Measurements from ENCODE around the gene SNAPIN. TPM values are rescaled to one million over a fixed set of nuclear protein-coding genes. Genes with fewer than 3 reads are reported as not detected.
A peak's percentile ranks its signal among the peaks of the same experiment; 100 is the strongest.

The SNAPIN gene
- total and polyA plus RNA-seq, 4 donors: 26.3 to 38.1 (median 33.6) TPM

GRCh38 chr1:153612111-153612754, 46.3 kb upstream of the SNAPIN start:
- 67 to 81% methylated on average over 11 of the region's 11 CpGs for WGBS, 2 donors
- H3K27ac ChIP-seq (ENCODE audit: low read depth in 1 of 2, low read length in 1 of 2): peak overlapping the region; percentile 75 to 87
- H3K4me3 ChIP-seq: peak overlapping the region; percentile 15
- H3K9ac ChIP-seq (ENCODE audit: insufficient read depth in 1 of 2, low read length in 2 of 2): peak overlapping the region; percentile 43 to 95
- no peak for ATAC-seq (ENCODE audit: insufficient read depth, low FRiP score)
- peak in 2 of 3 donors; percentile 38 to 47 for DNase-seq
- no peaks in the 10 kb centered on the region for H3K27me3 ChIP-seq (ENCODE audit: control insufficient read depth in 3 of 3, insufficient read depth in 3 of 3, low read length in 2 of 3)
- H3K4me1 ChIP-seq (ENCODE audit: control insufficient read depth in 5 of 5, insufficient read depth in 5 of 5, low read length in 5 of 5): peaks cover 11 to 63% (median 33%) of the 10 kb centered on the region in 5 donors
- no peak for TF ChIP-seq CTCF (IDR thresholded peaks at IDR 0.05; ENCODE audit: control extremely low read depth, extremely low read depth)
- peaks cover 0 to 6% (median 1%) of the 10 kb centered on the region in 4 donors for H3K36me3 ChIP-seq (ENCODE audit: control insufficient read depth in 4 of 4, insufficient read depth in 4 of 4, low read length in 4 of 4)
- H3K9me3 ChIP-seq (ENCODE audit: control insufficient read depth in 4 of 4, insufficient read depth in 3 of 4, low read length in 3 of 4): no peaks in the 10 kb centered on the region

GRCh38 chr1:153612755-153613331, 45.7 kb upstream of the SNAPIN start, which contains the start of gene S100A16:
TSS of gene S100A16 (minus strand) at chr1:153613137. CDS start at chr1:153608151, 4,986 bp downstream.
- Histone ChIP-seq H3K4me1 (ENCODE audit: control insufficient read depth in 5 of 5, insufficient read depth in 5 of 5, low read length in 5 of 5) (peaks cover 11 to 62% (median 36%) of the 10 kb centered on the region in 5 donors), H3K4me3 (peak within 1 kb of the TSS; percentile 15), H3K36me3 (ENCODE audit: control insufficient read depth in 4 of 4, insufficient read depth in 4 of 4, low read length in 4 of 4) (peaks cover 0 to under 1% (median under 1%) of the 10 kb centered on the region in 4 donors), H3K9ac (ENCODE audit: insufficient read depth in 1 of 2, low read length in 2 of 2) (peak within 1 kb of the TSS; percentile 43 to 95), H3K27ac (ENCODE audit: low read depth in 1 of 2, low read length in 1 of 2) (peak within 1 kb of the TSS; percentile 75 to 87), H3K27me3 (ENCODE audit: control insufficient read depth in 3 of 3, insufficient read depth in 3 of 3, low read length in 2 of 3) (no peaks in the 10 kb centered on the region), H3K9me3 (ENCODE audit: control insufficient read depth in 4 of 4, insufficient read depth in 3 of 4, low read length in 3 of 4) (no peaks in the 10 kb centered on the region)
- no peak for TF ChIP-seq CTCF (IDR thresholded peaks at IDR 0.05; ENCODE audit: control extremely low read depth, extremely low read depth)
- DNase-seq: peak; percentile 76 to 82 (median 80)
- 63 to 65% methylated on average over 9 of the region's 9 CpGs for WGBS, 2 donors
- ATAC-seq (ENCODE audit: insufficient read depth, low FRiP score): peak; percentile 61

GRCh38 chr1:153613406-153613805, 45.1 kb upstream of the SNAPIN start:
- Histone ChIP-seq H3K9ac (ENCODE audit: insufficient read depth in 1 of 2, low read length in 2 of 2) (peak overlapping the region in 1 of 2 donors; percentile 17), H3K9me3 (ENCODE audit: control insufficient read depth in 4 of 4, insufficient read depth in 3 of 4, low read length in 3 of 4) (no peaks in the 10 kb centered on the region), H3K36me3 (ENCODE audit: control insufficient read depth in 4 of 4, insufficient read depth in 4 of 4, low read length in 4 of 4) (no peaks in the 10 kb centered on the region), H3K27ac (ENCODE audit: low read depth in 1 of 2, low read length in 1 of 2) (peak overlapping the region; percentile 75 to 87), H3K27me3 (ENCODE audit: control insufficient read depth in 3 of 3, insufficient read depth in 3 of 3, low read length in 2 of 3) (no peaks in the 10 kb centered on the region), H3K4me1 (ENCODE audit: control insufficient read depth in 5 of 5, insufficient read depth in 5 of 5, low read length in 5 of 5) (peaks cover 11 to 56% (median 30%) of the 10 kb centered on the region in 5 donors), H3K4me3 (no peak overlapping the region)
- no peak for DNase-seq
- 80 to 89% methylated on average over 5 of the region's 5 CpGs for WGBS, 2 donors
- no peak for ATAC-seq (ENCODE audit: insufficient read depth, low FRiP score)
- TF ChIP-seq CTCF (IDR thresholded peaks at IDR 0.05; ENCODE audit: control extremely low read depth, extremely low read depth): no peak

Data from lung (tissue), 12 donors.